Measurements from ENCODE around the gene SMIM7. TPM values are rescaled to one million over a fixed set of nuclear protein-coding genes. Genes with fewer than 3 reads are reported as not detected.

Gene SMIM7
- total RNA-seq, 1 experiment from 2014 or later = 74.4 TPM

GRCh38 chr19:16626796-16627192, 33.1 kb downstream of the SMIM7 start:
- intact Hi-C loops (cut with micrococcal nuclease; ENCODE audit: unreplicated experiment) = no loop called here

GRCh38 chr19:16625163-16625958, 34.6 kb downstream of the SMIM7 start:
- Mint-ChIP-seq H3K36me3 (ENCODE audit: insufficient read depth, unreplicated experiment) (peaks cover 37% of the 10 kb centered on the region), H3K4me1 (ENCODE audit: low read depth, unreplicated experiment) (peaks cover 13% of the 10 kb centered on the region), H3K27ac (ENCODE audit: unreplicated experiment) (no peak overlapping the region)

More at GRCh38 chr19:16626796-16627192, 33.1 kb downstream of the SMIM7 start:
- H3K36me3 ChIP-seq (ENCODE audit: control insufficient read depth, insufficient read depth, low read length) = peaks cover 2% of the 10 kb centered on the region
- H3K27ac Mint-ChIP-seq (ENCODE audit: unreplicated experiment) = peak overlapping the region; percentile 85
- TF ChIP-seq CTCF (IDR thresholded peaks at IDR 0.05; ENCODE audit: insufficient read depth in 1 of 2, low read depth in 1 of 2, low read length in 1 of 2, severe bottlenecking in 1 of 2, unreplicated experiment in 1 of 2) = no peak
- H3K27me3 ChIP-seq (replicated peaks; ENCODE audit: control insufficient read depth, insufficient read depth, low read length) = no peaks in the 10 kb centered on the region
- peaks cover 13% of the 10 kb centered on the region for H3K4me1 Mint-ChIP-seq (ENCODE audit: low read depth, unreplicated experiment)
- POLR2A ChIA-PET = interaction anchor here (0.6 kb wide), 1 partner anchor 88 kb away, joined by 3 read pairs; no protein-coding TSS in a partner anchor
- CTCF ChIA-PET = interaction anchor here (0.8 kb wide), 1 partner anchor 42 kb away, joined by 6 read pairs; no protein-coding TSS in a partner anchor
- no peaks in the 10 kb centered on the region for H3K9me3 ChIP-seq
- no TSS peak for BruUV-seq (replicated peaks)
- H3K4me3 Mint-ChIP-seq (ENCODE audit: unreplicated experiment) = peak overlapping the region; percentile 84
- H3K9me3 Mint-ChIP-seq (ENCODE audit: unreplicated experiment) = no peaks in the 10 kb centered on the region
- H3K4me1 ChIP-seq = no peaks in the 10 kb centered on the region
- no peaks in the 10 kb centered on the region for H3K27me3 Mint-ChIP-seq (ENCODE audit: insufficient read depth, unreplicated experiment)
- H3K36me3 Mint-ChIP-seq (ENCODE audit: insufficient read depth, unreplicated experiment) = peaks cover 37% of the 10 kb centered on the region
- no peak for DNase-seq
- peak overlapping the region; percentile 99 for H3K4me3 ChIP-seq (ENCODE audit: low read depth, low read length)

GRCh38 chr19:16624236-16624635, 35.7 kb downstream of the SMIM7 start:
- no peak for TF ChIP-seq CTCF (IDR thresholded peaks at IDR 0.05; ENCODE audit: insufficient read depth in 1 of 2, low read depth in 1 of 2, low read length in 1 of 2, severe bottlenecking in 1 of 2, unreplicated experiment in 1 of 2)
- ChIA-PET CTCF (interaction anchor here (0.6 kb wide), 1 partner anchor 788 kb away, joined by 3 read pairs; no protein-coding TSS in a partner anchor), POLR2A (no interaction called here)
- H3K27ac Mint-ChIP-seq (ENCODE audit: unreplicated experiment) = no peak overlapping the region
- H3K27me3 Mint-ChIP-seq (ENCODE audit: insufficient read depth, unreplicated experiment) = no peaks in the 10 kb centered on the region
- intact Hi-C loops (cut with micrococcal nuclease; ENCODE audit: unreplicated experiment) = no loop called here
- DNase-seq = no peak
- Histone ChIP-seq H3K27me3 (replicated peaks; ENCODE audit: control insufficient read depth, insufficient read depth, low read length) (no peaks in the 10 kb centered on the region), H3K36me3 (ENCODE audit: control insufficient read depth, insufficient read depth, low read length) (peaks cover 2% of the 10 kb centered on the region; the same call in 1 of the 2 replicates), H3K4me3 (ENCODE audit: low read depth, low read length) (no peak overlapping the region), H3K9me3 (no peaks in the 10 kb centered on the region), H3K4me1 (peaks cover 8% of the 10 kb centered on the region)
- H3K9me3 Mint-ChIP-seq (ENCODE audit: unreplicated experiment) = no peaks in the 10 kb centered on the region
- H3K36me3 Mint-ChIP-seq (ENCODE audit: insufficient read depth, unreplicated experiment) = peaks cover 37% of the 10 kb centered on the region
- no peak overlapping the region for H3K4me3 Mint-ChIP-seq (ENCODE audit: unreplicated experiment)
- peaks cover 13% of the 10 kb centered on the region for H3K4me1 Mint-ChIP-seq (ENCODE audit: low read depth, unreplicated experiment)
- BruUV-seq (replicated peaks) = no TSS peak

More at GRCh38 chr19:16625163-16625958, 34.6 kb downstream of the SMIM7 start:
- CTCF ChIA-PET = no interaction called here
- Histone ChIP-seq H3K36me3 (ENCODE audit: control insufficient read depth, insufficient read depth, low read length) (peaks cover 2% of the 10 kb centered on the region; the same call in 1 of the 2 replicates), H3K27me3 (replicated peaks; ENCODE audit: control insufficient read depth, insufficient read depth, low read length) (no peaks in the 10 kb centered on the region), H3K9me3 (no peaks in the 10 kb centered on the region), H3K4me1 (peaks cover 6% of the 10 kb centered on the region), H3K4me3 (ENCODE audit: low read depth, low read length) (no peak overlapping the region)
- no peak for DNase-seq
- TF ChIP-seq CTCF (IDR thresholded peaks at IDR 0.05; ENCODE audit: insufficient read depth in 1 of 2, low read depth in 1 of 2, low read length in 1 of 2, severe bottlenecking in 1 of 2, unreplicated experiment in 1 of 2) = no peak
- Mint-ChIP-seq H3K9me3 (ENCODE audit: unreplicated experiment) (no peaks in the 10 kb centered on the region), H3K4me3 (ENCODE audit: unreplicated experiment) (no peak overlapping the region), H3K27me3 (ENCODE audit: insufficient read depth, unreplicated experiment) (no peaks in the 10 kb centered on the region)
- no TSS peak for BruUV-seq (replicated peaks)
- POLR2A ChIA-PET = interaction anchor here (0.7 kb wide), 1 partner anchor 1315 kb away, joined by 4 read pairs; no protein-coding TSS in a partner anchor
- intact Hi-C loops (cut with micrococcal nuclease; ENCODE audit: unreplicated experiment) = no loop called here
